GM18519 (cell line): ENCODE data around the gene GPSM1.

Experiments
- ATAC-seq: cut with Tn5 transposase; IDR thresholded peaks from one replicate; pipeline ENCODE4 v1.9.1; 2021; ENCODE audit warnings: mild to moderate bottlenecking, moderate library complexity; ENCODE audit not compliant: unreplicated experiment, low FRiP score

Gene GPSM1

DNA sequence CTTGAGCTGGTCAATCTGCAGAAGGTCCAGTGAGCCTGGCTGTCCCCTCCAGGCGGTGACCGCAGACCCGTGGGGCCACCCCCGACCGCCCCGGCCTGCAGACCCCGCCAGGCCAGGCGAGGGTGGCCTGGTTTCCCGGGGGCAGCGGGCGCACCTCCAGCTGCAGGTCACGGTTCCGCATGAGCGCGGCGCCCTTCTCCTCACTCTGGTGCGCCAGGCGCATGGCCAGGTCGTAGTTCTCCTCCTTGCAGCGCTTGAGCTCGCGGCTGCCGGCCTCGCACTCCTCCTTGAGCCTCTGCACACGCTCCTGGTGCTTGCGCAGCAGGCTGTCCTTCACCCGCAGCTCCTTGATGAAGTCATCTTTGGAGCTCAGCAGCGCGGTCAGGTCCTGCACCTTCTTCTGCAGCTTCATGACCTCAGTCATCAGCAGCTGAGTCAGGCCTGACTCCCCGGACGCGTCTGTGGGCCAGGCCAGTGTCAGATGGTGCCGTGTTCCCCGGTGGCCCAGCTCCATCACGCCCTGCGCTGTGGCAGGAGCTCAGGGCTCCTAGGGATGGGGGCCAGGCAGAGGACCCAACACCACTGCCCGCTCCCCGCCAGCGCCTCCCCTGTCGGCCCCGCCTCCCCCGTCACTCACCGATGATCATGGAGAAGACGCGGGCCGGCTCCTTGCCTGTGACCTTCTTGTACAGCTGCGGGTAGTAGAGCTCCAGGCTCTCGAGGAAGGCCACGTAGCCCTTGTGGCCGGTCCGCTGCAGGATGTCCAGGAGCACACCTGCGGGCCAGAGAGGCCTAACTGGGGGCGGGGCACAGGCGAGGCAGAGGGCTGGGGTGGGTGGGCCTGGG is 43.6 kb downstream of the GPSM1 start:
- ATAC-seq = no peak

DNA sequence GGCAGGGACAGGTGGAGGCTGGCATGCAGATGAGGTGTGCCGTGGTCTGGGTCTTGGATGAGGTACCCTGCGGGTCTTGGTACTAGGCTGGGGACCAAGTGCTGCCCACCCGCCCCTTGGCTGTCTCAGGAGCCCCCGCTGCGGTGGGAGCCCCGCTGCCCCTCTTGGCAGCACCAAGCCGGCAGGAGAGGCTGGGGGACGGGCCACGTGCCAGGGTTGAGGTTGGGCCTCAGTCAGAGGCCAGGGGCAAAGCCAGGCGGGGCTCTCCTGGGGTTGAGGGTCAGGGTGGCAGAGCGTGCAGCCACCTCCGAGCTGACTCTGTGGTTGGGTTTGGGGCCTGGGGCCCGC is 44.2 kb downstream of the GPSM1 start:
- no peak for ATAC-seq

DNA sequence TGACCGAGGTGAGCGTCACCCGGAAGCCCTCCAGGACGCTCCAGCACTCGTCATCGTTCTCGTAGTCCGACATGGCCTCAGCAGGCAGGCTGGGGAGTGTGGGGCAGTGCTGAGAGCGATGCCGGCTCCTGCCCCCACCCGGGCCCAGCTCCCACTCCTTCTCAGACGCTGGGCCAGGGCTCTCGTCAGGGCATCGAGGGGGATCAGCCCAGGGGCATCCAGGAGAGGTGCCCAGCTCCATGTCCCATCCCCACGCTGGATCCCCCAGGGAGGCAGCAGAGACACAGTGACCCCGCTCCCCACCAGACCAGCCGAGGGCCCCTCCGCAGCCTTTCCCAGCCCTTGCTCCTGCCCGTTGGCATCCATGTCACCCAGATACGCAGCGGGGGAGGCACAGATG is 44.7 kb downstream of the GPSM1 start:
- no peak for ATAC-seq

DNA sequence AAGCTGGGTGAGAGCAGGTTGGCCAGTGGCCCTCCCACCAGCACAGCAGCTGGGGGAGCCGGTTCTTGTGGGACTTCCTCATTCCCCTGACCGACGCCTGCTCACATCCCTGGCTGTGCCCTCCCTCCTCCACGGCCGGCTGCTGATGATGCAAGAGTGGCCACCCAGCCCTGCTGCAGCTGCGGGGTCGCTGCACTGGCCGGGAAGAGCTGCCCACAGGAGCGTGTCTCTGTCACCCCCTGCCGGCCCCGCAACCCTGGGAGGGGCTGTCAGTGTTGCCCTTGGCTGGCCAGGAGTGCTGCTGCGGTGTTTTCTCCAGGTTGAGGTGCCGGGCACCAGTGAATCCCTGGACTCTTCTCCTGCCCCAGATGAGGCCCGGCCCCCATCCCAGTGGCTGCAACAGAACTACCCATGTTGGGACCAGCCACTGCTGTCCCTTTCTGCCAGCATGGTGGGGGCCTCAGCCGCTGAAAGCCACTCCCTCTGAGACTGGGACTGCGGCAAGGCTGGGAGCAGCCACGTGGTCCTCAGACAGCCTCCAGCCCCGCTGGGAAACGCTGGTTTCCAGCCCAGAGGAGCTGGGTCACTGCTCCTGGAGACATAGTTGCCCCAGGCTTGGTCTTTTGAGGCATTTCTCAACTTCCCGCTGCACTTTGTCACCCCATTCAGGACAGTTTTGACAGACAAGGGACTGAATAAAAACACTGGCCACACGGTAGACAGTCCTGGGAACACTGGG is 45.4 kb downstream of the GPSM1 start:
- ATAC-seq = no peak

DNA sequence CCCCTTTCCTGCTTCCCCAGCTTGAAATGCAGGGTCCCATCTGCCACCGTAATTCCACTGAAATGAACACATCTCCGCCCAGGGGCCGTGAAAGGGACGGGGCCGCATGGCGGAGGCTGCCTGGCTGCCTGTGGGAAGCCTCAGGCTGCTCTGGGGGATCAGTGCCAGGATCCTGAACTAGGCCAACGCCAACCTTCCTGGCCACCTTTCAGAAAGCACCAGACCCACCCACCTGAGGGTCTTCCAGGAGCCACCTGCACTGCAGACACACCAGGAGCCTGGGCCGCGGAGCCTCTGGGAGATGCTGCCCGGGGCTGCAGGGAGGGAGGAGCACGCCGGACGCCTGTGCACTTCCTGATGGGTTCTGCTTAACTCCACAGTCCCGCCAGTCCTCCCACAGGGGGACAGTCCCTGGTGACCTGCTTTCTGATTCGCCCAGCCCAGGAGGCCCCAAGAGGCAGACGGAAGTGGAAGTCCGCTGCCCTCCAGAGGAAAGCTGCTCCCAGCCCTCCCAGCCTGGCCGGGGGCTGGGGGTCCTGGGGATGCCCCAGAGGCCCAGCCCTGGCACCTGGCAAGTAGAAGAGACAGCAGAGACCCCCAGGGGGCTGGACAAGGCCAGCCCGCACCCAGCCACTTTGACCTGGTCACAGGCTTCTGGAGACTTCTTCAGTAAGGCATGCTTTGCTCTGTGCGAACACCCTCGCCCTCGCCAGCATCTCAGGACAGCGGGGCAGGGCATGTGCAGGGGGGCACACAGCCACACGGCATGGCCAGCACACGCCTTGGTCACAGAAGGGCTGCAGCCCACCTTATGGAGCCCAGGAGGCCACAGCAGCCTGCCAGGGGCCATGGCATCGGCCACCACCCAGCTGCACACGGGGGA is 46.2 kb downstream of the GPSM1 start, which contains the start of gene CARD9:
TSS of gene CARD9 (minus strand) at position 370 of the 883 bp plus-strand sequence. CDS start 1,591 bp downstream, outside the sequence.
- ATAC-seq = no peak

DNA sequence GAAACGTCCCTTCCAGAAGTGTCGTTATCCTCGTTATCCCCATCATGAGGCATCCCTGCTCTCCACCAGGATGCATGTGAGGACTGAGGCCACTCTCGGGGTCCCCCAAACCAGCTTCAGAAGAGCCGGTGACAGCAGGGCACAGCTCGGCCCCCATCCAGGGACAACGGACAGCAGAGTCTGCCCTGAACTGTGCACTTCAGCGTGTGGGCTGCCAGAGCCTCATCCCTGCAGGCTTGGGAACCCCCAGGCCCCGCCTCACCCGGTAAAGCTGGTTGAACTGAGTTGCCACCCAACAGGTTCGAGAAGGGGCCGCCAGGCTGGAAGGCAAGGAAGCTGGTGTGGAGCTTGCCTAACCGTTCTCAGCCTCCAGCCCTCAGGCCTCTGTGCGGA is 46.8 kb downstream of the GPSM1 start:
- no peak for ATAC-seq

DNA sequence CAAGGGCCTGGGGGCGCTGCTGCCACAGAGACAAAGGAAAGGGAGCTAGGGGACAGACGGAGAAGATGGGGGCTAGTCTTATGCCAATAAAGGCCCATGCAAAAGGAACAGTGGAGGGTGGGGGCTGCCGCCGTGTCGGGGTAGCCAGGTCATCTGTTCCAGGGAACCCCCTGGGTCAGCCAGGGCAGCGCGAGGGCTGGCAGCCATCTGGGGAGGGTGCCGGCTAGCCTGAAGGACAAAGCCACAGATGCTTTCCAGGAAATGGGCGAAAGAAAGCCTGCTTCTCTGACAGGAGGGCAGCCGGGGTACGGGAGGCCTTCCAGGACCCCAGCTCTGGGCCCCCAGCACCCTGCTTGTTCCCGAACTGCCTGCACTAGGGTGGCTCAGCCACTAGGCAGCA is 47.8 kb downstream of the GPSM1 start:
- no peak for ATAC-seq

DNA sequence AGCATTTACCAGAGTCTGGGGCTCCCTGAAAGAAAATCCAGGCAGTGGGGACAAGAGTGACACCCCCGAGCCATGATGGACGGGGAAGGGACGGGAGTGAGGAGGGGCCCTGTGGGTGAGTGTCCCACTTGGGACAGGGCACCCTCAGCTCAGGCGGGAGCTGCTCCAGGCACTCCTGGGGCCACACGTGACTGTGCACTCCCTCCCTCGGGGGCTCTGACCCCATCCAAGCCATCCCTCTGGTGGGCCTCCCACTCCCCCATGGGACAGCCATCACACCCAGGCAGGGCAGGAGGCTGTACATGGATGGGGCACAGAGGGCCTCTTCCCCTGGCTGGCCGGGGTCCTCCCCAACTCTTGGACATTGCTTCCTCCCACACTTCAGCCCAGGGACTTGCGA is 49.1 kb downstream of the GPSM1 start:
- no peak for ATAC-seq

DNA sequence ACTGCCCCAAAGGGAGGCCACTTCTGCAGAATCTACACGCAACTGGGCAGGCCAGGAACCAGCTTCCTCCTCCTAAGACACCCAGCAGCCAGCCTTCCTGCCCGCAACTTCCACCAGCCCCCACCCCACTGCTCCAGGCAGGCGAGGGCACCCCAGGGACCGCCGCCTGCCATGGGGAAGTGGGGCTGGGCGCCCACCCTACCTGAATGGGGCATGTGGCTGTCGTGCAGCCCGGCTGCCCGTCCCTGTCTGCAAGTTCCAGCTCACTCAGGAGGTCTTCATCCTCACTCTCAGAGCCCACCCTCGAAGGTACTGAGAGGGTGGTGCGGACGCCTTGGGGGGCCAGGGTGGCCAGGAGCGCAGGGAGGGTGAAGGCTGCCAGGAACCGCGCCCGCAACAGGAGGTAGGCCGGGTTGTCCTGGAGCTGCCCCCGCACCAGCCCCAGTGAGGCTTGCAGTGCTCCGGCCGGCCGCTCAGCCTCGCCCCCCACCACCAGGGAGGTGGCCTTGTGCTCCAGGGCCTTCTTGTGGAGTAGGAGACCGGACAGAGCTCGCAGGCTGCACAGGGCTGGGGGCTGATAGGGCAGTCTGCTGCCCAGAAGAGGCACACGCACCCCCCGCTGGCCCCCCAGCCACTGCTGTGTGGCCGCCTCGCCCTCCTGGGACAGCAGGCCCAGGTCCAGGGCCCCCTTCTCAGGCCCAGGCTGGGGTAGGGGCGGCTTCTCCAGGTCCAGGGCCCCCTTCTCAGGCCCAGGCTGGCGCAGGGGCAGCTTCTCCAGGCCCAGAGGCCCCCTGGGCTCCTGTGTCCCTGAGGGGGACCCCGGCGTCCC is 50.2 kb downstream of the GPSM1 start:
- no peak for ATAC-seq

DNA sequence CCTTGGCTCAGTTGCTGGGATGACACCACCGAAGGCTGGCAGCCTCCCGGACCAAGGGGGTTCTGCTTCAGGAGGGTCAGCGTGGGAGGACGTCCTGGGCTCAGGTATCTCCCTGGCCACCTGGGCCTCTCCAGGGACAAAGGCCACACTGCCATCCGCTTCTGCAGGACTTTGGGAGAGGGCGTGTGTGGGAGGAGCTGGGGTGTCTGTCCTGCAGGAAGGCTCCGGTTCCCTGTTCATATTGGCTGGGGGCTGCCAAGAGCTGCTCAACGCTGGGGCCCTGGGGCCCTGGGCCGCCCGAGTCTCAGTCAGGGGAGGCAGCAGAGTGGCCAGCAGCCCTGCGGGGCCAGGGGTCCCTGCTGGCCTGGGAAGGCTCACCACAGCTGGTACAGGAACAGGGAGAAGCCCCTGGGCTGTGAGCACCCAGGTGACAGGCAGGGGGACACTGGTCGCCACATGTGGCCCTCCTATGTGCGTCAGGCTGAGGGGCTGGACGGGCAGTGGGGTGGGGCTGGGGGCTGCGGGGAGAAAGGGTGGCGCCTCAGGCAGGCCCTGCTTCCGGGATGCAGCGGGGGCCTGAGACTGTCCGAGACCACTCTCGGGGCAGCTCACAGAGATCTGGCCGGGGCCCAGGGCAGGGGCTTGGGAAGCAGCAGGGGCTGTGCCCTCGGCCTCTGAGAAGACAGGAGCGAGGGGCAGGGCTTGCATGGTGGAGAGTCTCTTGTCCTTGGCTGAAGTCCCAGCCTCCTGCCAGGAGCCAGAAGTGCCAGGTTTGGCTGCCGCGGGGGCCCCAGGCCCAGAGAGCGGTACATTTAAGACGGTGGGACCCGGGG is 51.0 kb downstream of the GPSM1 start:
- ATAC-seq = no peak

DNA sequence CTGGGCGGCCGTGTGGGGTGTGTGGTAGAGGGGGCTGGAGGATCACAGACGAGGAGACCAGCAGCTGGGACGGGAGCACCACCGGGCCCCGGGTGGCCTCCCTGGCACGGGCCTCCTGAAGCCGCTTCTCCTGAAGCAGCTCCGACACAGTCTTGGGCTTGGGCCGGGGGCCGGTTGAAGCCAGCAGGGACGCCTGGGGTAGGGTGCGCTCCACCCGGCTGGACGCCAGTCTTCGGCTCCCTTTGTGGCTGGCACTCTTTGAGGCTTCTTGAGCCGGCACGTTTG is 51.6 kb downstream of the GPSM1 start:
- no peak for ATAC-seq

DNA sequence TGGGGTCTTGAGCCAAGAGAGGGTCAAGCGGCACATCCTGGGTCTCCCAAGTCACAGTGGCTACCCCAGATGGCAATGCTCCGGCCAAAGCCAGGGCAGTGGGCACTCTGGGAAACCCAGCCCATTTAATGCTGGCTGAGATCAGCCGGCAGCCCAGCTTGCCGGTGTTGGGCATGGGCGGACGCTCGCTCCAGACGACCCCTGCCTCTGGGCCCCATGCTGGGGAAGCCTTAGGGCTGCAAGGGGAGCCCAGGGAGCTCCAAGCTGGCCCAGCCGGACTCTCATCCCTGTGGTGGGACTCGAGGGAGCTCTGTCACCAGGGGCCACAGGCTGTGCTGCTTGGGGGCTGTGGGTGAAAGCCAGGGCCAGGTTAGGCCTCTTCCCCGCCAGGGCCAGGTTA is 52.1 kb downstream of the GPSM1 start:
- ATAC-seq = no peak

DNA sequence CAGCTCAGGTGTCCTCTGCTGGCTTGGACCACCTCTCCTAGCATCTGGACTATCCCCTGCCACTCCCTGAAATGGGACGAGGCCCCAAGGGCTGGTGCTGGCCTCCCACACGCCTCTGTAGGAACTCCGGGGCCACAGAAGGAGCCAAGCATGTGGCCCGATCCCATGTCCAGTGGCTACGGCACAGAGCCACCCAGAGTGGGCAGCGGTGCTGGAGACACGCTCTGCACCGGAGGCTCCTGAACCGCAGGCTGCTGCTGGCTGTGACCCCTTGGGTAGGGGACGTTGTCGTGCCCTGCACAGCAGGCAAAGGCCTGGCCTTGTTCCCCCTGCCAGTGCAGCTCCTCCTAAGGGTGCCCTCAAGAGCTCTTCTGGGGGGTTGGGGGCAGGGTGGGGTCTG is 52.6 kb downstream of the GPSM1 start:
- ATAC-seq = no peak

DNA sequence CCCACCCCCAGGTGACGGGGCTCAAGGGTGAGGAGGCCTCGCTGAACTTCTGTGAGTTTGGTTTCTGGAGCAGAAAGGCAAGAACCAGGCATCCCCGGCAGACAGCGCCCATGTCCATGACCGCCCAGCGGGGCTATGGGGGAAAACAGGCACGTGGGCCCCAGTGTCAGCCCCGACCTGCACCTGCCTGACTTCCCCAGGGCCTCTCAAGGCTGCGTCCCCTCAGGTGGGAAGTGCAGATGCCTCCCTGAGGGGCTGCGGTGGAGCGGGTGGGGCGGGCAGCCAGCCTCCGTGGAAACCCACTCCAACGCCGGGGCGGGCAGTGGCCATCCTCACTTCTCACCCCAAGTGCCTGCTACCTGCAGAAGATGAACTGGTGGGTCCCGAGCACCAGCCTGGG is 53.0 kb downstream of the GPSM1 start:
- ATAC-seq = no peak

DNA sequence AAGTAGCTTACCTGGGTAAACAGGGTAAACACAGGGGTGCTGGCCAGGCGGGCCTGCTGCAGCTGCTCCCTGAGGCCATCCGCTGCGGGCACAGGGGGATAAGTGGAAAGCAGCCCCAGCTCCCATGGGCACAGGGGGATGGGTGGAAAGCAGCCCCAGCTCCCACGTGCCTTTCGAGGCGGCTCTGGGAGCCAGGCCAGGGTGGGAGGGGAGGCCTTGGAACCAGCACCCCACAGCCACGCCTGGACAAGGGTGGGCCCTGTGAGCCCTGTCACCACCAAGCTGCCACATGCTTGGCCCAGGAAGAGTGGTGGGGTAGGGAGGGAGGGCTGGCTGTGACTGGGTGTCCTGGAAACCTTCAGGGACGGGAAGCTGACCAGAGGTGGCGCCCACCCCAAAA is 54.0 kb downstream of the GPSM1 start:
- ATAC-seq = no peak

DNA sequence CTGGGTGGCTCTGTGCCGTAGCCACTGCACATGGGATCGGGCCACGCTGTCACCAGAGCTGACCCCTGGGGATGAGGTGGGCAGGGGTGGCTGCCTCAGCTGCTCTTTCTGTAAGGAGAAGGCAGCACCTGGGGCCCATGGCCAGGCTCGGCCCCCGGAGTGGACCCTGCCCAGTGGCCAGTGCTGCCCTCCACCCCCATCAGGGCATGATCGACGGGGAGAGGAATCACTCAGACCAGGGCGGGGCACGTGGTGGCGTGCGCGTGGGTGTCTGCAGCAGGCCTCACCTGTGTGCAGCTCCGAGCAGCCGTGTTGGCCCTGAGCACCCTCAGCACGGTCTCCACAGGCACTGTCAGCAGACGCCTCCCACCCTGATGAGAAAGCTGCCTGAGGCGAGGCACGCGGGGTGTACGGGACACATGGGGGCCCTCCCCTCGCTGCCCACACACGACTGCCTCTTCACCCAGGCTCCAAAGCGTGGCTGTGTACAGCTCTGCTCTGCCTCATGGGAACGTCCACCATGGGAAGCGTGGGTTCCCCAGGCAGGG is 54.7 kb downstream of the GPSM1 start:
- ATAC-seq = no peak

DNA sequence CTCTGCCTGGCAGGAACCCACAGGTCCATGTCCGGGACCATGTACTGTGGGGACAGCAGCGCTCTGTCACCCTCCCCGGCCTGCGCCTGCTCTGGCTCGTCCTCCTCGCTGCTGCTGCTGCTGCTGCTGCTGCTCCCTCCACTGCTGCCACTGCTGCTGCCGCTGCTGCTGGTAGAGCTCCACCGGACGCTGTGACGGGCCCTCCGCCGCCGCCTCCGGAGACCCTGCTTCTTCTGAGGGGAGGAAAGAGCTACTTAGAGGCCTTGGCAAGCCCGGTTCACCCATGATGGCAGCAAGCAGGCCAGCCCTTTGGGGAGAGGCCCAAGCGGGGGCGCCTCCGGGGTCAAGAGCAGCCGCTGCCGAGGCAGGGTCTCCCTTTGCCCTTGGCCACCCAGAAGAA is 56.1 kb downstream of the GPSM1 start:
- no peak for ATAC-seq

DNA sequence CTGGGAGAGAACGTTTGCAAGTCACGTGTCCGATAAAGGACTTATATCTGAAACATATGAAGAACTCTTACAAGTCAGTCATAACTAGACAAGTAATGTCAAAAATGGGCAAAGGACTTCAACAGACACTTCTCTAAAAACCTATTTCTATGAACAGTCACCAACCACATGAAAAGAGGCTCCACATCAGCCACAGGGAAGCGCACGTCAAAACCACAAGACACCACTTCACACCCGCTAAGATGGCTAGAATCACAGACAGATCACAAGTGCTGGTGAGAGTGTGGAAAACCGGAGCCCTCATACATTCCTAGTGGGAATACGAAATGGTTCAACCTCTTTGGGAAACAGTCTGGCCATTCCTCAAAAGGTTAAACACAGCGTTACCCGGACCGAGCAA is 57.7 kb downstream of the GPSM1 start:
- no peak for ATAC-seq

DNA sequence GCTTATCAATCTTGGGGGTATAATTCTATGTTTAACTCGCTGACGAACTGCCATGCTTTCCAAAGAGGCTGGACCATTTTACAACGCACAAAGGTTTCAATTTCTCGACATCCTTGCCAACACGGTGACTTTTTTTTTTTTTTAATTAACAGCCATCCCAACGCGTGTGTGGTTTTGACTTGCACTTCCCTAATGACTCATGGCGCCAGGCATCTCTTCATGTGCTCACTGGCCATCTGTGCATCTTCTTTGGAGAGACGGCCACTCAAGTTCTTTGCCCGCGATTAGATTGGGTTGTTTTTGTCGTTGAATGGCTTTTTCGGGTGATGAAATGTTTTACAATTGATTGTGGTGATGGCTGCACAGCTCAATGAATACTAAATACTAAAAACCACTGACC is 58.7 kb downstream of the GPSM1 start:
- ATAC-seq = no peak
